Choroid plexus epithelial cell (primary cell): ENCODE data around the gene FECH.
"Not testable (repeated sequence)": the region's sequence is repeated elsewhere in the genome, so short reads cannot be mapped to it uniquely, and the experiment has no call there.

ENCODE experiments used
- DNase-seq: peaks from one replicate; pipeline ENCODE4 v3.0.0-alpha.2; 2010; ENCODE audit warnings: low read depth
- H3K4me3 ChIP-seq: 2 replicates; pipeline ENCODE4 v1.5.1; 2011; ENCODE audit warnings: low read depth, mild to moderate bottlenecking, control low read depth, low read length, moderate library complexity
- CTCF ChIP-seq: conservative IDR thresholded peaks from 2 replicates; pipeline ENCODE4 v1.5.1; 2011; ENCODE audit warnings: low read depth, mild to moderate bottlenecking, control low read depth, inconsistent platforms, low read length, moderate library complexity

FECH gene

GRCh38 chr18:57627488-57627887 is 41.0 kb upstream of the FECH start:
- peak; percentile 71 for DNase-seq

GRCh38 chr18:57624988-57625387 is 38.5 kb upstream of the FECH start:
- TF ChIP-seq CTCF = no peak
- H3K4me3 ChIP-seq = no peak overlapping the region
- DNase-seq = no peak

More at GRCh38 chr18:57627488-57627887, 41.0 kb upstream of the FECH start:
- TF ChIP-seq CTCF = no peak
- H3K4me3 ChIP-seq = no peak overlapping the region

GRCh38 chr18:57621246-57621604 is 34.7 kb upstream of the FECH start:
- DNase-seq = no peak
- TF ChIP-seq CTCF = no peak
- H3K4me3 ChIP-seq = peak overlapping the region; percentile 100

GRCh38 chr18:57619876-57620275 is 33.4 kb upstream of the FECH start:
- no peak for TF ChIP-seq CTCF
- DNase-seq = no peak
- H3K4me3 ChIP-seq = no peak overlapping the region

- no peak for DNase-seq
- no peak for TF ChIP-seq CTCF
- no peak overlapping the region for H3K4me3 ChIP-seq
Observed at GRCh38 chr18:57618910-57619309, 32.4 kb upstream of the FECH start.

- no peak overlapping the region for H3K4me3 ChIP-seq
- no peak for DNase-seq
- TF ChIP-seq CTCF = no peak
Observed at GRCh38 chr18:57603871-57604270, 17.4 kb upstream of the FECH start.

GRCh38 chr18:57595347-57595746 is 8.8 kb upstream of the FECH start:
- TF ChIP-seq CTCF = no peak
- DNase-seq = no peak
- H3K4me3 ChIP-seq = no peak overlapping the region

GRCh38 chr18:57592716-57593115 is 6.2 kb upstream of the FECH start:
- DNase-seq, H3K4me3 ChIP-seq: not testable (repeated sequence)
